ENCODE results near the gene SCUBE1.

Gene SCUBE1

GRCh38 chr22:43162412-43163150 lies 180.6 kb downstream of the SCUBE1 start:
- no peak for DNase-seq (ENCODE audit: extremely low read depth in 1 of 2, low read depth in 1 of 2)

- no peak for DNase-seq (ENCODE audit: extremely low read depth in 1 of 2, low read depth in 1 of 2)
Observed at GRCh38 chr22:43160497-43161126, 182.6 kb downstream of the SCUBE1 start.

GRCh38 chr22:43159484-43160178 lies 183.5 kb downstream of the SCUBE1 start:
- no peak for DNase-seq (ENCODE audit: extremely low read depth in 1 of 2, low read depth in 1 of 2)

GRCh38 chr22:43158778-43159483 lies 184.2 kb downstream of the SCUBE1 start:
- DNase-seq (ENCODE audit: extremely low read depth in 1 of 2, low read depth in 1 of 2) = no peak

GRCh38 chr22:43157874-43158546 lies 185.2 kb downstream of the SCUBE1 start:
- DNase-seq (ENCODE audit: extremely low read depth in 1 of 2, low read depth in 1 of 2) = no peak

- no peak for DNase-seq (ENCODE audit: extremely low read depth in 1 of 2, low read depth in 1 of 2)
Observed at GRCh38 chr22:43156413-43156812, 186.8 kb downstream of the SCUBE1 start.

GRCh38 chr22:43155789-43156188 lies 187.4 kb downstream of the SCUBE1 start:
- DNase-seq (ENCODE audit: extremely low read depth in 1 of 2, low read depth in 1 of 2) = no peak

GRCh38 chr22:43154887-43155536 lies 188.2 kb downstream of the SCUBE1 start:
- no peak for DNase-seq (ENCODE audit: extremely low read depth in 1 of 2, low read depth in 1 of 2)

GRCh38 chr22:43153899-43154298 lies 189.3 kb downstream of the SCUBE1 start:
- DNase-seq (ENCODE audit: extremely low read depth in 1 of 2, low read depth in 1 of 2) = no peak

GRCh38 chr22:43152357-43153071 lies 190.7 kb downstream of the SCUBE1 start:
- DNase-seq (ENCODE audit: extremely low read depth in 1 of 2, low read depth in 1 of 2) = peak in 1 of 2 donors; percentile 42

GRCh38 chr22:43152003-43152356 lies 191.2 kb downstream of the SCUBE1 start:
- no peak for DNase-seq (ENCODE audit: extremely low read depth in 1 of 2, low read depth in 1 of 2)

- DNase-seq (ENCODE audit: extremely low read depth in 1 of 2, low read depth in 1 of 2) = peak in 1 of 2 donors; percentile 53
Observed at GRCh38 chr22:43151251-43152002, 191.7 kb downstream of the SCUBE1 start, which contains the start of gene TSPO. TSS of gene TSPO (plus strand) at chr22:43151559. CDS start at chr22:43159239, 7,680 bp downstream.

GRCh38 chr22:43150731-43151206 lies 192.4 kb downstream of the SCUBE1 start:
- no peak for DNase-seq (ENCODE audit: extremely low read depth in 1 of 2, low read depth in 1 of 2)

- DNase-seq (ENCODE audit: extremely low read depth in 1 of 2, low read depth in 1 of 2) = no peak
Observed at GRCh38 chr22:43148581-43148980, 194.6 kb downstream of the SCUBE1 start.

- no peak for DNase-seq (ENCODE audit: extremely low read depth in 1 of 2, low read depth in 1 of 2)
Observed at GRCh38 chr22:43147821-43148220, 195.4 kb downstream of the SCUBE1 start.
